Caki2 (cell line): ENCODE results near the gene GGCX. TPM values are rescaled to one million over a fixed set of nuclear protein-coding genes. Genes with fewer than 3 reads are reported as not detected.
A peak's percentile ranks its signal among the peaks of the same experiment; 100 is the strongest.

Experiments used
- DNase-seq: peaks from one replicate; pipeline ENCODE4 v3.0.0-alpha.2; 2015; ENCODE audit warnings: low read depth
- in situ Hi-C: cut with HindIII; loops from 2 replicates; pipeline ENCODE4 v1.10.0; 2016; ENCODE audit warnings: low sequenced_read_pairs, low pct_unique_long_range_greater_than_20kb, mixed read lengths
- total RNA-seq: library from RNA; depleted of rRNA; stranded (reverse); fragments of >200 nt; shearing (Covaris generic); gene quantifications from 2 replicates; pipeline ENCODE4 v1.2.3, GENCODE V29; 2014; ENCODE audit warnings: low replicate concordance; rRNA removed

Gene GGCX
- total RNA-seq, 1 experiment from 2014 or later, result 69.2 TPM

GRCh38 chr2:85503851-85504777, 57.2 kb downstream of the GGCX start:
- in situ Hi-C loops, result no loop called here
- DNase-seq, result peak; percentile 94

- DNase-seq, result peak; percentile 33
- in situ Hi-C loops, result no loop called here
Measured at GRCh38 chr2:85503168-85503850, 58.0 kb downstream of the GGCX start.

- no peak for DNase-seq
- in situ Hi-C loops, result no loop called here
Measured at GRCh38 chr2:85502720-85503119, 58.6 kb downstream of the GGCX start.

GRCh38 chr2:85501248-85501647, 60.0 kb downstream of the GGCX start:
- in situ Hi-C loops, result no loop called here
- peak; percentile 56 for DNase-seq

- DNase-seq, result no peak
- in situ Hi-C loops, result no loop called here
Measured at GRCh38 chr2:85497944-85498630, 63.2 kb downstream of the GGCX start.

- in situ Hi-C loops, result no loop called here
- no peak for DNase-seq
Measured at GRCh38 chr2:85496436-85496835, 64.9 kb downstream of the GGCX start.

Other genes starting within 250 kb of the GGCX start
- 38.2 and 41.5 TPM in 2 replicates for gene TGOLN2, start 233.5 kb downstream of the GGCX start, total RNA-seq
- 52.8 and 86.1 TPM in 2 replicates for gene RETSAT, start 207.0 kb downstream of the GGCX start, total RNA-seq
- gene ELMOD3, start 206.7 kb downstream of the GGCX start, total RNA-seq, result 8.6 and 21.3 TPM in 2 replicates
- 429 and 545 TPM in 2 replicates for gene CAPG, start 151.1 kb downstream of the GGCX start, total RNA-seq
- gene SH2D6, start 142.8 kb downstream of the GGCX start, total RNA-seq, result 0.44 TPM in 1 of 2 replicates, not detected in the other
- gene MAT2A, start 22.3 kb downstream of the GGCX start, total RNA-seq, result 56.5 and 59.5 TPM in 2 replicates
- 2.0 and 3.4 TPM in 2 replicates for gene VAMP8, start 16.1 kb upstream of the GGCX start, total RNA-seq
- gene VAMP5, start 22.9 kb upstream of the GGCX start, total RNA-seq, result not detected in 2 replicates
- 166 and 213 TPM in 2 replicates for gene RNF181, start 34.3 kb upstream of the GGCX start, total RNA-seq
- gene TMEM150A, start 41.2 kb upstream of the GGCX start, total RNA-seq, result 3.9 and 8.2 TPM in 2 replicates
- 37.0 and 60.7 TPM in 2 replicates for gene C2orf68, start 50.6 kb upstream of the GGCX start, total RNA-seq
- 84.5 and 85.2 TPM in 2 replicates for gene USP39, start 54.7 kb upstream of the GGCX start, total RNA-seq
- gene SFTPB, start 106.7 kb upstream of the GGCX start, total RNA-seq, result not detected in 2 replicates
- gene GNLY, start 132.9 kb upstream of the GGCX start, total RNA-seq, result not detected in 2 replicates
- 7.5 and 12.9 TPM in 2 replicates for gene ATOH8, start 192.5 kb upstream of the GGCX start, total RNA-seq